Activated naive CD4-positive, alpha-beta T cell treated with anti-CD3 and anti-CD28 coated beads, Interleukin-2, amount 50 U/mL, for 24 hours (primary cell): ENCODE data around the gene FCRL2.
"Not testable (repeated sequence)": the region's sequence is repeated elsewhere in the genome, so short reads cannot be mapped to it uniquely, and the experiment has no call there.

Experiments
- H3K27ac Mint-ChIP-seq: one replicate; pipeline ENCODE4 v1.8.0; 2021; ENCODE audit warnings: mild to moderate bottlenecking, mixed read lengths
- H3K27me3 Mint-ChIP-seq: one replicate; pipeline ENCODE4 v1.8.0; 2021; ENCODE audit warnings: mixed read lengths
- H3K36me3 Mint-ChIP-seq: one replicate; pipeline ENCODE4 v1.8.0; 2021; ENCODE audit warnings: mixed read lengths
- H3K4me1 Mint-ChIP-seq: one replicate; pipeline ENCODE4 v1.8.0; 2021; ENCODE audit warnings: mixed read lengths
- H3K4me3 Mint-ChIP-seq: one replicate; pipeline ENCODE4 v1.8.0; 2021; ENCODE audit warnings: mild to moderate bottlenecking, mixed read lengths
- H3K9me3 Mint-ChIP-seq: one replicate; pipeline ENCODE4 v1.8.0; 2021; ENCODE audit warnings: mixed read lengths

Gene FCRL2

DNA sequence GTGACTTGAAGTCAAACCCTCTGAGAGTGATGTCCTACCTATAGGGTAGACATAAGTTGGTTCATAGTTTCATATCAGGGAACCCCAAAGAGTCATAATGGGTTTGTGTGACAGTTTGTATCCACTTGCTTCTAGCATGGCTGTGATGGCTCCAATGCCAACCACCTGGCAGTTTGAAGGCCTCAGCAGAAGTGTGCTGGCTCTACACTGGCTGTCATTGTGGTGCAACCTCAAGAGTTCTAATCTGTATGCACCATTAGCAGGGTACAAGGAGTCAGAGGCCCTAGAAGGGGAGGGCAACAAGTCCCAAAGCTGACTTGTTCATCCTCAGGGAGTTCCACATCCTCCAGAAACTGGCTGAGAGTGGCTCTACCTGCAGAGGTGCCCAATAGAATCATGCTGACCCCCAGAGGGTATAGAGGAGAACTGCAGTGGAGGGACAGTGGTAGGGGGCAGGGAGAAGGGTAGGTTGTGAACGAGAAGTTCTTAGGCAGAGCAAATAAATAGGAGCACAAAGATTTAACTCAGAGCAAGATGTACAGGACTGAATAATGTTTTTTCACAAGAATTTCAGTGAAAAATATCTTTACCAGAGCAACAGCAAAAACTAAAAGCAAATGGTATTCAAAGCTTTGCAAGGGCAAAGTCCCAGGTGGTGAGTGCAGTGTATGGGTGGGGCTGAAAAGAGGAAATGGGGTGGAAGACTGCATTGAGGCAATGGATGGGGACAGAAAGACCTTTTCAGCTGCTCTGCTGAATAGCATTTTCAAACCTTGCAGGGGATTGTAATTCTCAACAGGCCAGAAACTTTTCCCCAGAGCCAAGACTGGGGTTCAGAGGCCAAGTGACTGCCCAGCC is 3.2 kb downstream of the FCRL2 start:
- Mint-ChIP-seq H3K36me3 (no peaks in the 10 kb centered on the region), H3K4me1 (no peaks in the 10 kb centered on the region), H3K27ac (no peak overlapping the region), H3K4me3 (no peak overlapping the region), H3K9me3 (no peaks in the 10 kb centered on the region), H3K27me3 (no peaks in the 10 kb centered on the region)

DNA sequence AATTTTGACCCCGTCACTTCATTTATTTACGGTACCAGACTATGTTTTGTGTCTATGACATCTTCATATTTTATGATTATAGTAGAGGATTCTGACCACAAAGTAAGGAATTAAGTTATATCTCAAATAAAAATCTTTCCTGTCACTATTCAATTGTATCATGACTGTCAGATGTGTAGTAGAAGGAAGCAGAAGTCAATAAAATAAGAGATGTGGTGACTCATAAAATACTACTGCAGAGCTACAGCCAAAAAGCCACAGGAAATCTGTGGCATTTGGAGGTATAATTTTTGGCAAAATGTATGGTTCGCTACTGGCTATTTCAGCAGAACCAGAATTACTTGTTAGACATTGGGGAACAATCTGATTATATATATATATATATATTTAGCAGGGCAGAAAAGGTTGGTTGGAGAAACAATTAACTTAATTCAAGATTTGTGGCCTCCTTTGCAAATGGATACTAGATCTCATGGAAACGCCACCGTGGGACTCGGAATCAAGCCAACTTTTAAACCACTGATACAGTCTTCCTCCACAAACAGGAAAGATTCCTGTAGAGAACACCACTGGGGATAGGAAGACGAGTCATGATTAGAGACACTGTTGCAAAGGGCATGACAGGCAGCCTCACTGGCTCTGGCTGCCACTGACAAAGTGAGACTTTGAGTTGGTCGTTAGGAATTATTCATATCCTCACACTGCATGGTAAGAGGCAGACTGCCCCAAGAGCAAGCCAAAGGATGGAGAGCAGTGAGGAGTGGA is 5.1 kb downstream of the FCRL2 start:
- Mint-ChIP-seq H3K4me3 (no peak overlapping the region), H3K4me1 (no peaks in the 10 kb centered on the region), H3K27ac (no peak overlapping the region), H3K36me3 (no peaks in the 10 kb centered on the region), H3K27me3 (peaks cover 2% of the 10 kb centered on the region), H3K9me3 (no peaks in the 10 kb centered on the region)

DNA sequence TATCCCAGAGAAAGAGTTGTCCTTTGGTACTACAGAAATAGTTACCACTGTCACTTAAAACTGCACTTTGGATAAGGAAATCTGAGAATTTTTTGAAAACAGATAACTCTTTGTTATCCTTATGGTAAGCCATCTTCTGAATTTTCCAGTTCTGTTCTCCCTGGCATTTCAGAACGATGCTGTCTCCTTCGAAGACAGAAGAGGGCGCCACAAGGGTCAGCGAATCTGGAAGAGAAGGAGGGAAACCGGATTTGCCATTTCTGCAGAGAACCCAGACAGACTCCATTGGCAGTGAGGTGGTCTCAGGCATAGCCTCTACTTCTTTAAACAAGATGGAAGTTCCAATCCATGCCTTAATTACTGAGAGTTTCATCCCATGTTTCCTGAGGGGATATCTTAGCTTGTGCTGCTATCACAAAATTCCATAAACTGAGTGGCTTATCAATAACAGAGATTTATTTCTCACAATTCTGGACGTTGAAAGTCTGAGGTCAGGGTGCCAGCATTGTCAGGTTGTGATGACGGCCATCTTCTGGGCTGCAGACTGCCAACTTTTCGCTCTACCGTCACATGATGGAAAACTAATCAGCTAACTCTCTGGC is 6.4 kb downstream of the FCRL2 start:
- no peaks in the 10 kb centered on the region for H3K4me1 Mint-ChIP-seq
- peaks cover 2% of the 10 kb centered on the region for H3K27me3 Mint-ChIP-seq
- H3K4me3 Mint-ChIP-seq = no peak overlapping the region

DNA sequence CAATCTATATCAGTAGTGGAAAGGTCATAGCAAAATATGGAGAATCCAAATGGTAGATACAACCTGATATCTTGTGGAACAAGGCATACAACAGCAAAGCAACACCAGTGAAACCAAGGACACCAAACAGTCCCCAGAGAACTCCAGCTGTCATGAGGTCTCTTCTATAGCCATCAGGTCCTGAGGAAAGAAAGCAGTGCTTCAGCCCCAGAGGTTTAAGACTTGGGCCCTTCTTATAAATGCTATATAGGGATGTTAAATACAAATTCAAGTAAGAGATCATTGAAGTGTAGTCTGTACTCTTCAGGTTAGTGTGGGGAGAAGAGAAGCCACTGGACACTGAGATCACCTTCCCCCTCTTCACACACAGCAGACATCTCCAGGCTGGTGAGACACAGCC is 10.1 kb downstream of the FCRL2 start:
- Mint-ChIP-seq H3K4me3 (no peak overlapping the region), H3K9me3 (no peaks in the 10 kb centered on the region), H3K27me3 (peaks cover 5% of the 10 kb centered on the region), H3K4me1 (no peaks in the 10 kb centered on the region), H3K36me3 (no peaks in the 10 kb centered on the region), H3K27ac (no peak overlapping the region)

More for the DNA sequence above, 6.4 kb downstream of the FCRL2 start:
- Mint-ChIP-seq H3K9me3 (no peaks in the 10 kb centered on the region), H3K27ac (no peak overlapping the region), H3K36me3 (no peaks in the 10 kb centered on the region)

DNA sequence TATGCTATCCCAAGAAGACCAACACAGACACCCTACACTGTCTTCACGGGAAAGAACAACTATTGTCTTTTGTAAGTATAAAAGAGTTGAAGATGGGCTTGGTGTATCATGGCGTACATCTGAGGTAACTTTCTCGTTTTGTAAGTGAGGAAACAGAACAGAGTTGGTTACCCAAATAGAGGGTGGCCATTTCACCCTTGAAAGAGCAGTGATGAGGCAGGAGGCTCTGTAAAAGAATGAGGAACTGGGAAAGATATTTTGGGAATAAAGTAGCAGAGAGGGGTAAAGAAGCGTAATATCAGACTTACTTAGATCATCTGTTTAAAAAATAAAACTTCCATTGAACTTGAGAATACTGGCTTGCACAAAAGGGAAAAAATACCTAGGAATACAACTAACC is 18.9 kb downstream of the FCRL2 start:
- Mint-ChIP-seq H3K4me3 (no peak overlapping the region), H3K9me3 (peaks cover 5% of the 10 kb centered on the region), H3K27ac (no peak overlapping the region), H3K36me3 (no peaks in the 10 kb centered on the region), H3K4me1 (no peaks in the 10 kb centered on the region), H3K27me3 (no peaks in the 10 kb centered on the region)

DNA sequence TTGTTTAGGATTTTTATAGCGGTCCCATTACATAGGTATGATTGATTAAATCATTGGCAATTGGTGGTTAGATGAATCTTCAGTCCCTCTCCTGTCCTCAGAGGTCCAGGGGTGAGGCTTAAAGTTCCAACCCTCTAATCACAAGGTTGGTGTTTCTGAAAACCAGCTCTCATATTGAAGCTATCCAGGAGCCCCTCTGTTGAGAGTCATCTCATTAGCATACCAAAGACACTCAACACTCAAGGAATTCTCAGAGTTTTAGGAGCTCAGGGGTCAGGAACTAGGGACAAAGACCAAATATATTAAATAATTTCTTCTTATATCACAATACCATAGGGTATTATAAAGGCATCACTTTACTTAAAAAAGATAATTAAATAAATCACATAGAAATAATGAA is 23.3 kb downstream of the FCRL2 start:
- no peak overlapping the region for H3K27ac Mint-ChIP-seq

DNA sequence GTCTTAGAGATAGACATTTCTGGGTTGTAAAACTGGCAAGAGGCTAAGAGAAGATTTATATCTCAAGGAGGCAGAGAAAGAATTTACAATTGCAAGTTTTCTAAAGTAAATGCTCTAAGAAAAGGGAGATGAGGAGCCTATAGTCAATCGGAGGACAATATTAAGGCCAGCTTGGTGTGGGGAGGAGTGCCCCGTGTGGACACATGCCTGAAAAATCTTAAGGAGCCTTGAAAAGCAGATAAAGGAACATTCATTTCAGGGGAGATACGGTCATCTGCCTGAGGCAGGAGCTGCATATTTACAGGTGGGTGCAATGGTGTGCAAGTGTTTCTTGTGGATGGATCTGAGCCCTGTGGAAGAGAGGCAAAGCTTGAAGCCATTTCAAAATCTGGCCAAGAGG is 25.6 kb downstream of the FCRL2 start:
- Mint-ChIP-seq H3K4me3 (no peak overlapping the region), H3K36me3 (no peaks in the 10 kb centered on the region), H3K27ac (no peak overlapping the region), H3K27me3 (peaks cover 1% of the 10 kb centered on the region), H3K9me3 (no peaks in the 10 kb centered on the region), H3K4me1 (no peaks in the 10 kb centered on the region)

More for the DNA sequence above, 23.3 kb downstream of the FCRL2 start:
- Mint-ChIP-seq H3K9me3 (no peaks in the 10 kb centered on the region), H3K27me3 (peaks cover 1% of the 10 kb centered on the region), H3K36me3 (no peaks in the 10 kb centered on the region), H3K4me1 (no peaks in the 10 kb centered on the region), H3K4me3 (no peak overlapping the region)

DNA sequence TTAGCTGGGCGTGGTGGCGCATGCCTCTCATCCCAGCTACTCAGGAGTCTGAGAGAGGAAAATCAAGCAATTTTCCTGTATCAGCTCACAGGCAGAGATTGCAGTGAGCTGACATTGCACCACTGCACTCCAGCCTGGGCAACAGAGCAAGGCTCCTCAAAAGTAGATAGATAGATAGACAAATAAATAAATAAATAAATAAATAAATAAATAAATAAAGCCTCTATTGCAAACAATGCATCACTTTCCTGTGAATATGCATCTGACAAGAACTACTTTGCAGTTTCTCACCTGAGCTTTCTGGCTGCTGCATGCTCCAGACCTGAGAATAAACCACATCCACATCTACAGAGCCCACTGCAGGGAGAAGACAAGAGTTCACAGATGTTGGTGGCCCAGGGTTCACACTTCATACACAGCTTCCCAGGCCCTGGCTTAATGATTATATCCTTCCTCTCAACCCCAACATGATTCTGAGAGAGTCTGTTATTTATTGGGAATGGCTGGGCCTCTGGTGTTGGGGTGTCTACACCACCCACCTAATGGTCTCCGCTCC is 28.6 kb downstream of the FCRL2 start:
- Mint-ChIP-seq H3K27ac (no peak overlapping the region), H3K27me3 (peaks cover 1% of the 10 kb centered on the region), H3K4me1 (no peaks in the 10 kb centered on the region), H3K36me3 (no peaks in the 10 kb centered on the region), H3K9me3 (no peaks in the 10 kb centered on the region), H3K4me3 (no peak overlapping the region)

DNA sequence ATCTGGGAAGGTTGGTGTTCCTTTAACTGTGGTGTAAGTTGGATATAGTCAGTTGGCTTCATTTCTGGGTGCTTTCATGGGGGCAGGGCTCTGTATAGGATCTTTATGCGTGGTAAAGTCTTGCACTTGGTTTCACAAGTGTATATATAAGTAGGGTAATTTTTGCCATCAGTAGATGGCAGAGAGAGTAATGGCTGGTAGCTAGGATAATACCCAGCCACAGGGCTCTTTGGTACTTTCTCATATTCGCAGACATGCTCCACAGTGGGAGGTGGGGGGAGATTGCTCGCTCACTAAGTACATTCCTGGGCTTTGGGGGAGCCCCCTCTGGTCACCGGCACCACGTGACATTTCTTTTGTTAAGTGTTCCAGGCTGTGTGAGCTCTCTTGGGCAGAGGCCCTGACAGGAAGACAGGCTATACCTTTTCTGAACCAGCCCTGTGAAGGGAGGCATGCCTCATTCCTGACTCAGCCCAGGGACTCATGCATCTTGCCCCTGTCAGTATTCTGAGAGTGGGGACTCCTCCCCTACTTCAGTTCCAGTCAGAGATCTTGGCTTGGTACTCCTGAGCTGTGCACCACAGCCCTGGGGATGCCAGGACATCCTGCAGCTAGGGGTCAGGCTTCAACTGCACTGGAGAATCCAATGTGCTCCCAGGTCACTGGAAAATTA is 37.6 kb downstream of the FCRL2 start:
- H3K4me1 Mint-ChIP-seq = no peaks in the 10 kb centered on the region
- H3K4me3 Mint-ChIP-seq = no peak overlapping the region
- H3K27ac Mint-ChIP-seq = no peak overlapping the region
- H3K9me3 Mint-ChIP-seq = peaks cover 5% of the 10 kb centered on the region
- no peaks in the 10 kb centered on the region for H3K36me3 Mint-ChIP-seq
- H3K27me3 Mint-ChIP-seq = peaks cover 5% of the 10 kb centered on the region

DNA sequence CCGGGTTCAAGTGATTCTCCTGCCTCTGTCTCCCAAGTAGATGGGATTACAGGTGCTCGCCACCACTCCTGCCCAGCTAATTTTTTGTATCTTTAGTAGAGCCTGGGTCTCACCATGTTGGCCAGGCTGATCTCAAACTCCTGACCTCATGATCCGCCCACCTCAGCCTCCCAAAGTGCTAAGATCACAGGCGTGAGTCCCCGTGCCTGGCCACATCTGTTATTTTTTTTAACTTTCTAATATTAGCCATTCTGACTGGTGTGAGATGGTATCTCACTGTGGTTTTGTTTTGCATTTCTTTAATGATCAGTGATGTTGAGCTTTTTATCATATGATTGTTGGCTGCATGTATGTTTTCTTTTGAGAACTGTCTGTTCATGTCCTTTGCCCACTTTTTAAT is 40.9 kb downstream of the FCRL2 start:
- H3K4me3 Mint-ChIP-seq = not testable (repeated sequence)

DNA sequence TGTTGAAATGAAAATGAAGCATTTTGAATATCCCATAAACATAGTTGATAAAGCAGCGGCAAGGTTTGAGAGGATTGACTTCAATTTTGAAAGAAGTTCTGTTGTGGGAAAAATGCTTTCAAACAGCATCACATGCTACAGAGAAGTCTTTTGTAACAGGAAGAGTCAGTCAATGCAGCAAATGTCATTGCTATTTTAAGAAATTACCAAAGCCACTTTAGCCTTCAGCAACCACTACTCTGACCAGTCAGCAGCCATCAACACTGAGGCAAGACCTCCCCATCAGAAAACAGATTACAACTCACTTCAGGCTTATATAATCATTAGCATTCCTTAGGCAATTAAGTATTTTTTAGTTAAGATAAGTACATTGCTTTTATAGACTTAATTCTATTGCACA is 42.6 kb downstream of the FCRL2 start:
- Mint-ChIP-seq H3K4me3 (no peak overlapping the region), H3K27me3 (peaks cover 1% of the 10 kb centered on the region), H3K4me1 (no peaks in the 10 kb centered on the region), H3K36me3 (no peaks in the 10 kb centered on the region), H3K9me3 (peaks cover 5% of the 10 kb centered on the region), H3K27ac (no peak overlapping the region)

More for the DNA sequence above, 40.9 kb downstream of the FCRL2 start:
- not testable (repeated sequence) for H3K9me3 Mint-ChIP-seq, H3K27ac Mint-ChIP-seq, H3K4me1 Mint-ChIP-seq, H3K27me3 Mint-ChIP-seq, H3K36me3 Mint-ChIP-seq

DNA sequence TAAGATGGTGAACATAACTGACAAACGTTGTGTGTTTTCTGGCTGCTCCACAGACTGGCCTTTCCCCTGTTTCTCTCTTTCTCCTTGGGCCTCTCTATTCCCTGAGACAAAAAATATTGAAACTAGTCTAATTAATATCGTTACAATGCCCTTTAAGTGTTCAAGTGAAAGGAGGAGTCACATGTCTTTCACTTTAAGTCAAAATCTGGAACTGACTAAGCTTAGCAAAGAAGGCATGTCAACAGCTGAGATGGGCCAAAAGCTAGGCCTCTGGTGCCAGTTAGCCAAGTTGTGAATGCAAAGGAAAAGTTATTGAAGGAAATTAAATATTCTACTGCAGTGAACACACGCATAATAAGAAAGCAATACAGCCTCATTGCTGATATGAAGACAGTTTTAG is 44.2 kb downstream of the FCRL2 start:
- H3K4me1 Mint-ChIP-seq = no peaks in the 10 kb centered on the region
- no peaks in the 10 kb centered on the region for H3K9me3 Mint-ChIP-seq
- no peaks in the 10 kb centered on the region for H3K36me3 Mint-ChIP-seq
- no peak overlapping the region for H3K4me3 Mint-ChIP-seq
- H3K27ac Mint-ChIP-seq = no peak overlapping the region
- peaks cover 5% of the 10 kb centered on the region for H3K27me3 Mint-ChIP-seq

DNA sequence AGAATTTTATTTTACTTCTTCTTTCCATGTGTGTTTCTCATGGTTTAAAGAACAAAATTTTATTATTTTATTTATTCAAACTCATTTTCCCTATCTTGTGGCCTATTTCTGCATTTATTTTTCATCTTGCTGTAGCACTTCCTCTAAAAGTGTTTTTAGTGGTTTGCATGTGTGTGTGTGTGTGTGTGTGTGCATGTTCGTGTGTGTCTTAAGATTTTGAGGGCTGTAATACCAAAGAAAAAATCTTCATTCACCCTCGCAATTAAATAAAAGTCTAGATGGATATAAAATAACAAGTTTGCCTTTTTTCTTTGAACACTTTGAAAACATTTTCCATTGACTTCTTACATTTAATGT is 51.7 kb downstream of the FCRL2 start:
- no peak overlapping the region for H3K27ac Mint-ChIP-seq

DNA sequence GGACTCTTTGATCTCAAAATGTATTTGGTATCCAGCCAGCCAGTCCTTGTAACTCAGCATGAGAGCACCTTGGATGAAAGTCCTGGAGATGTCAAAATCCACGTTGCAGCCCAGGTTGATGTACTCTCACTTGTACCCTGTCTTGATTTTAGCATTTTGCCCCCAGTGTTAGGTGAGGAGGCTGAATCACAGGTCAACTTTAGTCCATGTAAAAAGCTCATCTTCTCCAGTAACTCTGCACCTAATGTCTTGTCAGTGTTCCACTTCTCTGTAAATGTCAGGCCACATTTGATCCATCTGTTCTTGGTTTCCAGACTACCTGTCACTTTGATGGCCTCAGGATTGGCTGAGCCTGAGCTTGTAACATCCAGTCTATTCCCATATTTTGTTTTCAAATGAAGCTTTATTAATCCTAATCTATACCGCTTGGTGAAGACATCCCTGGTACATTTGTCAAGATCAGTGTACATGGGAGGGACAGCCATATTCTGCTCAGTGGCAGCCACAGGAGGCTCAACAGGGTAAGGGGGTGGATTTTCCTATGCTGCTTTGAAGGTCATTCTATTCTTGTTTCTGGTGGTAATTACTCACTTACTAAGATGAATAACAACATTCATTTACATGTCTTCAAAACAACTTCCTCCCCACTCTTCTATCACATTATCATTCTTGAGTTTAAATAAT is 52.3 kb downstream of the FCRL2 start:
- H3K9me3 Mint-ChIP-seq = peaks cover 7% of the 10 kb centered on the region
- peaks cover 8% of the 10 kb centered on the region for H3K4me1 Mint-ChIP-seq
- H3K36me3 Mint-ChIP-seq = no peaks in the 10 kb centered on the region
- H3K27ac Mint-ChIP-seq = no peak overlapping the region
- no peak overlapping the region for H3K4me3 Mint-ChIP-seq
- H3K27me3 Mint-ChIP-seq = peaks cover 12% of the 10 kb centered on the region

More for the DNA sequence above, 51.7 kb downstream of the FCRL2 start:
- Mint-ChIP-seq H3K36me3 (no peaks in the 10 kb centered on the region), H3K9me3 (peaks cover 7% of the 10 kb centered on the region), H3K4me1 (peaks cover 8% of the 10 kb centered on the region), H3K4me3 (no peak overlapping the region), H3K27me3 (peaks cover 12% of the 10 kb centered on the region)

DNA sequence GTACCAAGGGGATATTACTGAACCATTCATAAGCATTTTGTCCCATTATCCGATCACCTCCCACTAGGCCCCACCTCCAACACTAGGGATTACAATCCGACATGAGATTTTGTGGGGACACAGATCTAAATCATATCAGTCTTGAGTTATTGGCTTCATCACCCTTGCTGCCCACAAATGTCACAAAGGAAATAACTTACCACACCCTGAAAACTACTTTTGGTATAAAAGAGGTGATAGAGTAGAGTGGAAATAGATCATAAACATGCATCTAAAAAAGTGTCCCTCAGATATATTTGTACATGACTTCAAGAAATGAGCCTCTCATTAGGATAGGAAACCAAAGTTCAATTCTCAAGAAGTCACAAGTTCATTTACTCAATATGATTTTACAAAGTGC is 53.8 kb downstream of the FCRL2 start:
- Mint-ChIP-seq H3K36me3 (no peaks in the 10 kb centered on the region), H3K9me3 (peaks cover 7% of the 10 kb centered on the region), H3K27ac (no peak overlapping the region), H3K4me1 (peaks cover 8% of the 10 kb centered on the region), H3K27me3 (peaks cover 12% of the 10 kb centered on the region), H3K4me3 (no peak overlapping the region)
